ENCODE measurements around the gene NXNL1.
"Not testable (repeated sequence)": the region's sequence is repeated elsewhere in the genome, so short reads cannot be mapped to it uniquely, and the experiment has no call there.

Gene NXNL1

DNA sequence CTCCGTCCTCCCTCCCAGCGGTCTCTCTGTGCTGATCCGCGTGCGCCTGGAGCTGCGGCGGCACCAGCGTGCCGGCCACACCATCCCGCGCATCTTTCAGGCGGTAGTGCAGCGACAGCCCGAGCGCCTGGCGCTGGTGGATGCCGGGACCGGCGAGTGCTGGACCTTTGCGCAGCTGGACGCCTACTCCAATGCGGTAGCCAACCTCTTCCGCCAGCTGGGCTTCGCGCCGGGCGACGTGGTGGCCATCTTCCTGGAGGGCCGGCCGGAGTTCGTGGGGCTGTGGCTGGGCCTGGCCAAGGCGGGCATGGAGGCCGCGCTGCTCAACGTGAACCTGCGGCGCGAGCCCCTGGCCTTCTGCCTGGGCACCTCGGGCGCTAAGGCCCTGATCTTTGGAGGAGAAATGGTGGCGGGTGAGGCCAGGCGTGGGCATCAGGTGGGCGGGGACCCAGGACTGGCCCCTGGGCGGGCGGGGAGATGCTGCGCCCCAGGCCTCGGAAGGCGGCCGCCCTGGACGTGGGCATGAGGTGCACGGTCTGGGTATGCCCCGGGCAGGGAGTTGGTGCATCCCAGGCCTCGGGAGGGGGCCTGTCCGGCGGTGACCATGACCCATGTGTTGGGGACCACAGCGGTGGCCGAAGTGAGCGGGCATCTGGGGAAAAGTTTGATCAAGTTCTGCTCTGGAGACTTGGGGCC, 26.0 kb upstream of the NXNL1 start:
- DNase-seq (ENCODE audit: low read depth): no peak

DNA sequence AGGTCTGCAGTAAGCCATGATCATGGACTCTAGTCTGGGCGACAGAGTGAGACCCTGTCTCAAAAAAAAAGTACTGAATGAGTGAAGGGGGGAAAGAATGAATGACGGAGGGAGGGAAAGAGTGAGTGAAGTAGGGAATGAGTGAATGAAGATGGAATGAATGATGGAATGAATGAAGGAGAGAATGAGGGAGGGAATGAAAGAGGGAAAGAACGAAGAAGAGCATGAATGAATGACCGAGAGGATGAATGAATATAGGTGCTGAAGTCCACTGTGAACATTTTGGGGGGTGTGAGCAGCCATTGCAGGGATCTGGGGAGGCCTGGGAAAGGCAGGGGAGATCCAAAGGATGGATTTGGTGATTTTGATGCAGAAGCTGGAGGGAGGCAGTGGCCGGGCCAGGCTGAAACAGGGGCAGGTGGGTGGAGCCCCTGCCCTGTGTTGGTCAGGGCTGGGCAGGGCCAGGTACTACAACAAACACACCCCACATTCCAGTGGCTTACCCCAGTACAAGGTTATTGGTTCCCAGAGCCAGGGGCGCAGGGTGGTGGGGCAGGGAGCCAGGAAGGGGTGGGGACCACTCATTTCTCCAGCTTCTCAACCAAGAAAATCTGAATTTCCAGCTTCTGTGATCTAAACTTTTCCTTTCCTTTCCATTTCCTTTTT, 23.9 kb upstream of the NXNL1 start:
- DNase-seq (ENCODE audit: low read depth): no peak

DNA sequence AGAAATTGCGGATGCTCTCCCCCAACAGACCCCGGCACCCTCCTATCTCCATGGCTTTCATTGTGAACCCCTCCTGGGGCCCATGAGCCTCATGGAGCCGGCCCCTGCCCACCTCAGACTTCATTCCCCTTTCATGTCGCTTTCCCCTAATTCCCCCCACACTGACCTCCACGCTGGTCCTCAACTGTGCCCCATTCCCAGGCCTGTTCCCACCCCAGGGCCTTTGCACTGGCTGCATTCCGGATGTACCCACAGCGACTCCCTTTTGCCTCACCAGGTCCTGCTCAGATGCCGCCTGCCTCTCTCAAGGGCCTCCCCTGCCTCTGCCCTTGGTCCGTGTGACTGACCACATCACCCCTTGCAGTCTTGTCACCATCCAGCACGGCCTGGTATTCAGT, 22.9 kb upstream of the NXNL1 start:
- DNase-seq (ENCODE audit: low read depth): no peak

DNA sequence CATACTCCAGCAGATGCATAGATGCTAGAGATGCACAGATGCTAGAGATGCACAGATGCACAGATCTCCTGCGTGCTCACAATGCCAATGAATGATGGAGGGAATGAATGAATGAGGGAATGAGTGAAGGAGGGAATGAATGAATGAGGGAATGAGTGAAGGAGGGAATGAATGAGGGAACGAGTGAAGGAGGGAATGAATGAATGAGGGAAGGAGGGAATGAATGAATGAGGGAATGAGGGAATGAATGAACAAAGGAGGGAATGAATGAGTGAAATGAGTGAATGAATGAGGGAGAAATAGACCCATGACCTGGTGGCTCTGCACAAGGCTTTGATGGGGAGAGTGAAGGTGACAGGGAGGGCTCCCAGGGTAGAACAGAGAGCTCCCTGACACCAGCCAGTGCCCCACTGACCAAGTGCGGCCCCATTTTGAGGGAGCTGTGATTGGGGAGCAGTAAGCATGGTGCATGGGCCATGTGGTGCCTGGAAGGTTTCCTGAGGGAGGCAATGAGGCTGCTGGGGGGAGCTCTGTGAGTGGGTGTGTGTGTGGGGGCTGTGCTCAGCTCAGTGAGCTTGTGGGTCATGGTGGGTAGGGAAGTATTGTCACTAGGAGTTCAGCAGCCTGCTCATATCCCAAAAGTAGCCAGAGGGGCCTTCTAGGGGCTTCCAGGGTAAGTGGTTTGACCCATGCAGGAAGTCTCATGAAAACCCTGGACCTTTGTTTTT, 22.3 kb upstream of the NXNL1 start:
- no peak for DNase-seq (ENCODE audit: low read depth)

DNA sequence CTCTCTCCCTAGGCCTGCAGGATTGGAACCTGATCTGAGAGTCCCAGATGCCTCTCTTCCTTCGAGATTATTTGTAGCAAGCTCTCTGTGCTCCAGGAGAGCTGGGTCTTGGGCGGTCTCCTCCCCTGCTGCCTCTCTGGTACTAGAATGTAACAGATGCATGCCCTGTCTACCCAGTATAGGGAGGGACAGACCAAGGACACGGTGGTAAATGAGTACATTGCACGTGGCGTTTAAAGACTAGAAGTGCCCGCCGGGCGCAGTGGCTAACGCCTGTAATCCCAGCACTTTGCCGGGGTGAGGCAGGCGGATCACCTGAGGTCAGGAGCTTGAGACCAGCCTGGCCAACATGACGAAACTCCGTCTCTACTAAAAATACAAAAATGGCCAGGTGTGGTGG, 21.3 kb upstream of the NXNL1 start:
- DNase-seq (ENCODE audit: low read depth): no peak

DNA sequence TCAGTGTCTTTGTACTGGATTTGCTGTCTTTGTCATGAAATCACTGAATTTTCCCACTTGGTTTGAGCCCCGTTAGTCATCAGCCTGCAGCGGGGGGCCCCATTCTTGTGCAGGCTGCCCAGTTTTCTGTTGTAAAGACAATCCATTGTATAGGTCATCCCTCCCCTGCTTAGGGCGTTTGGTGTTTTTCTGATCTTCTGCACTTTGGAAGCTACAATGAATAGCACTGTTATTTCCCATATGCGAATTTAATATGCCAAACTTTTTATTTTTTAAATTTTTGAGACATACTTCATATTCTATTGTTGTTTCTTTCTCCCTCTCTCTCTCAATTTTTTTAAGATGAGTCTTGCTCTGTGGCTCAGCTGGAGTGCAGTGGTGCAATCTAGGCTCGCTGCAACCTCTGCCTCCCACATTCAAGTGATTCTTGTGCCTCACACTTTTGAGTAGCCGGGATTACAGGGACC, 18.6 kb upstream of the NXNL1 start:
- DNase-seq (ENCODE audit: low read depth): no peak

DNA sequence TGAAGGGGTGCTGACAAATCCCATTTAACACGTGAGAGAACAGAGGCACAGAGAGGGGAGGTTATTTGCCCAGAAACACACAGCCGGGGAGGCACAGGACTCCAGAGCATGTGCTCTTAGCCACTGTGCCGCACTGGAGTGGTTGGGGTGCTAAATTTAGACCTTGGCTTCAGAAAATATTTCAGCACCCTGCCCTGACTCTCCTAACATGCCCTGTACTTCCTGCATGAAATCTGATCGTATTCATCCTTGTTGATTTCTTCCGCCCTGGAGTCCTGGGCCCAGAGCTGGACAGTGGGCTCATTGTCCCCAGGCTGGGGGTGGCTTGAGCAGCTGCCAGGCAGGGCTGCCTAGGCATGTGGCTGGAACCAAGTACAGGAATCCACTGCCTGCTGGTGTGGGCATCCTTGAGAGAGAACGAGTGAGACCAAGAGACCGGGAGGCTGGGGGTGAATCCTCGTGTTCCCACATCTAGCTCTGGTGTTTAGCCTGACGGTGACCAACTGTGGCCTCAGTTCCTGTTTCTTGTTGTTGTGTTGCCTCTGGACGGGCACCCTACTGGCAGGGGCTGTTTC, 14.9 kb upstream of the NXNL1 start:
- no peak for DNase-seq (ENCODE audit: low read depth)

DNA sequence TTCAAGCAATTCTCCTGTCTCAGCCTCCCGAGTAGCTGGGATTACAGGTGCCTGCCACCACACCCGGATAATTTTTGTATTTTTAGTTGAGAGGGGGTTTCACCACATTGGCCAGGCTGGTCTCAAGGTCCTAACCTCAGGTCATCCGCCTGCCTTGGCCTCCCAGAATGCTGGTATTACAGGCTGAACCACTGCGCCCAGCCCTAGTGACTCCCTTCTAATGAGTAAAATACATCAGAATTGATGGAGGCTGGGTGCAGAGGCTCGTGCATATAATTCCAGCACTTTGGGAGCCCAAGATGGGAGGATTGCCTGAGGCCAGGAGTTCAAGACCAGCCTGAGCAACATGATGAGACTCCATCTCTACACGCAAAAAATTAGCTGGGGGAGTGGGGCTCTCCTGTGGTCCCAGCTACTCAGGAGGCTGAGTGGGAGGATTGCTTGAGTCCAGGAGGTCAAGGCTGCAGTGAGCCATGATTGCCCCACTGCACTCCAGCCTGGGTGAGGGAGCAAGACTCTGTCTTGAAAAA, 14.3 kb upstream of the NXNL1 start:
- DNase-seq (ENCODE audit: low read depth): not testable (repeated sequence)

DNA sequence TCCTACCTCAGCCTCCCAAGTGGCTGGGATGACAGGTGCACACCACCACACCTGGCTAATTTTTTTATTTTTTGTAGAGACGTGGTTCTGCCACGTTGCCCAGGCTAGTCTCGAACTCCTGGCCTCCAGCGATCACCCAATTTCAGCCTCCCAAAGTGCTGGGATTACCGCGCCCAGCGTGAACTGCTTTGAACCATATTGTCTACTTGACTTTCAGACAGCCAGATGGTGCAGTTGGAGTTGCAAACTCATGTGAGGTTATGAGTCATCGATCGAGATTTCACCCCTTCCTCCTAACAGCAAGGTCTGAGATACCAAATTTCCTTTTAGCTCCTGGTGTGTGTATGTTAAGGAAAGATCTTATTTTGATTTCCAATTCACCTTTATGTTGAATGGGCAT, 12.3 kb upstream of the NXNL1 start:
- DNase-seq (ENCODE audit: low read depth): no peak

DNA sequence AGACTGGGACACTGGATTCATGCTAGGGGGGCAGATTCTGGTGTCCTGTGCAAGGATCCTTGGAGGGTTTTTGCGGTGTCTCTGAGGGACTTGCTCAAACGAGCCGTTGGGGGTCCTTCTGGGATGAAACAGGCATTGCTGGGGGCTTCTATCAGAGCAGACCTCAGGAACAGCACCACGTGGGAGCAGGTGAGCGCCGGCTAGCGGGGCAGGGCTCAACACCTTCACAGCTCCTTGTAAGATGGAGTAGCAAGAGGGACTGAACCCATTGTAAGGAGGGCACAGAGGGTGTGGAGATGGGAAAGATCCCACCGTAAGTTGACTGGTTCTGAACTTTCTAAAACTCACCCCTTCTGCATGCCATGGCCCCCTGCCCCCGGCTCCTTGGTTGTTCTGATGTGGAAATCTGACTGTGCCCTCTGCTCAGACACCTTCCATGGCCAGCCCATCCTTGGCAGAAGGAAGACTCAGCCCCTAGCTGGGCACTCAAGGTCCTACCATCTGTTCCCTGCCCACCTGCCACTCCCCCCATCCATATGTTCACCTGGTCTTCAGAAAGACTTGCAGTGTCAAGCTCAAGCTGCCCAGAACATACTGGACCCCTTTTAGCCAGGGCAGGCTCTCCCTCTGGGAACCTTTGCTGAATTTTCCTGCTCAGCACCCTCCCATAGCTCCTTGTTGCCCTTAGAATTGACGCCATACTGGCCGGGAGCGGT, 10.8 kb upstream of the NXNL1 start:
- DNase-seq (ENCODE audit: low read depth): no peak

DNA sequence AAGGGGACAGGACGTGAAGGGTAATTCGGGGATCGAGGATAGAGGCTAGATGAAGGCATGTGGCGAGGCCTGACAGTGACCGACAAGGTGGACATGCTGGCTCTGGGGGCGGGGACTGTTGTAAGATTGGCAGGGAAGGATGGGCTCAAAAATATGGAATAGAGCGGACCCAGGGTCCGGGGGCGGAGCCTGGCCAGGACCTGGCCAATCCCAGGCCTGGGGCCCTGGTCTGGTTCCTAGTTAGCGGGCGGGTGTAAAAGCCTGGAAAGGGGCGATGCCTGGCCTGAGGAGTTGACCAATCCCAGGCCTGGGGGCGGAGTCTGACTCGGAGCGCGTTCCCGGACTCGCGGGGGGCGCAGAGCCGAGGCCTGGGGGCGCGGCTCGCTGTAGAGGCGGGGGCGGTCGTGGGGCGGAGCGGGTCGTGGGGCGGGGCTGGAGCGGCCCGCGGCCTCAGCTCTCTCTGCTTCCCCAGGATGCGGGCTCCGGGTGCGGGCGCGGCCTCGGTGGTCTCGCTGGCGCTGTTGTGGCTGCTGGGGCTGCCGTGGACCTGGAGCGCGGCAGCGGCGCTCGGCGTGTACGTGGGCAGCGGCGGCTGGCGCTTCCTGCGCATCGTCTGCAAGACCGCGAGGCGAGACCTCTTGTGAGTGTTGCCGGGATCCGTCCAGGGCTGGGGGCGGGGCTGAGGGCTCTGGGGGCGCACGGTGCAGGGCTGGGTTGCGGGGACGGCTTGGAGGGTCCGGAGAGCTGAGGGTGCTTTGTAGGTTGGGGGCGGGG, 9.5 kb upstream of the NXNL1 start, which contains the start of gene SLC27A1:
SLC27A1 (plus strand) TSS at position 457 of the 774 bp plus-strand sequence; CDS start at position 474, 17 bp downstream.
- peak; percentile 81 for DNase-seq (ENCODE audit: low read depth)

DNA sequence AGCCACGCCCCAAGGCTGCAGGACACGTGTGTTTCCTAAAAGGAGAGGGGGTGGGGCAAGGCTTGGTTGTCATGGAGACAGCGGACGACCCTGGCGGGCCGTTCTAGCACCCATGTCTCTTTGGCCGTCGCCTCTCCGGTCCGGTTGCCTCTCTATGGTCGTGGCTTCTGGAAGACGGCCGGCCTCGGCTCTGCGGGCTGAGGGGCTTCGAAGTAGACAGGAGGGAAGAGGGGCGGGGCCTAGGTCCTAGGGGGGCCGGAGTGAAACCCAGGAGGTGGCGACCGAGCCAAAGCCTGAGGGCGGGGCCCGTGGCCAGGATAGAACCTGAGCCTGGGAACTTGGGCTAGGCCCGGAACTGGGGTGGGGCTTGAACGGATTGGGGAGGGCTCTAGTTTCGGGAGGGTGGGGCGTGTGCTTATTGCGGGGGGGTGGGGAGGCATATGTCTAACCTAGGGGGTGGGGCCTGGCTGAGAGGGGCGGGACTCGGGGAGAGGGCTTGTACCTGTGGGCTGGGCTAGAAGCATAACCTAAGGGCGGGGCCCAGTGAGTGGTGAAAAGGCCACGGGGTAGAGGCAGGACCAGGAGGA, 8.8 kb upstream of the NXNL1 start:
- peak; percentile 85 for DNase-seq (ENCODE audit: low read depth)

DNA sequence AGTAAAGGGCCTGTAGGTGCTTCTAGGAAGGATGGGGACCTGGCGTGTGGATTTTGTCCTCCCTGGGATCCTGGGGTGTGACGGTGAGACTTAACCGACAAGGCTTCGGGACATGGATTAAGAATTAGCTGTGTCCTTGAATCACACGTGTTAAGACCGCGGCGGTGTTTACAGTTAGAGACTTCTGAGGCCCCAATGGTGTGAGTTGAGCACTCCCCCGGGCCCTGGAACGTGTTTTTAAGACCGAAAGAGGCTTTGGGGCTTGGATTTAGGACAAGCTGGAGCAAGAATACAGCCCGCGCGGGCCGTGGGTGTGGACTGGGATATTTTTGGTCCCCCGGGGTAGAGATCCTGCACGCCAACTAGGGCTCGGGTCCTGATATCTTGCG, 8.4 kb upstream of the NXNL1 start:
- DNase-seq (ENCODE audit: low read depth): no peak

DNA sequence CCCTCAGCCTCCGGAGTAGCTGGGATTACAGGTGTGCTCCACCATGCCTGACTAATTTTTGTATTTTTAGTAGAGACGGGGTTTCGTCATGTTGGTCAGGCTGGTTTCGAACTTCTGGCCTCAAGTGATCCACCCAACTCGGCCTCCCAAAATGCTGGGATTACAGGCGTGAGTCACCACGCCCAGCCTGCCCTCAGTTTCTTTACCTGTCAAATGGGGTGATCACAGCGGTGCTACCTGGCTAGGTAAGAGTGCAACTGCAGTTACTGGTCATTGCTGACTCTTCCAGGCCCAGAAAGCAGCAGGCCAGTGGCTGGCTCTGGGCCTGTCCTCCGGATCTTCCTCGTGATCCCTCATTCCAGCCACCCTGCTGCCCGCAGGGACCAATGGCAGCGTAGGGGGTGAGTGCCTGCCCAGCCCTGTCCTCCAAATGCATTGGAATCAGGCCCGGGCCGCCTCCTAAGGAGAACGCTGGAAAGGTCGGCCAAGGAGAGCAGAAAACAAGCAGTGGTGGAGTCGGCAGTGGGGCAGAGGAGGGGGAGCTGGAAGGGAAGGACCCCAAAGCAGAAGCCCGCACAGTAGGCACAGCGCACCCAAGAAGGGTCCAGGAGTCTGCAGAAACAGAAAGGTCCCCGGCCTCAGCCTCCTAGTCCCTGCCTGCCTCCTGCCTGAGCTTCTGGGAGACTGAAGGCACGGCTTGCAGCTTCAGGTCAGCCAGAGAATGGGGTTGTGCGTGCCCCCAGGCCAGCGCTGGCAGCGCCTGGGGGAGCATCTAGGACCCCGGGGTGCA, 7.8 kb upstream of the NXNL1 start:
- no peak for DNase-seq (ENCODE audit: low read depth)

DNA sequence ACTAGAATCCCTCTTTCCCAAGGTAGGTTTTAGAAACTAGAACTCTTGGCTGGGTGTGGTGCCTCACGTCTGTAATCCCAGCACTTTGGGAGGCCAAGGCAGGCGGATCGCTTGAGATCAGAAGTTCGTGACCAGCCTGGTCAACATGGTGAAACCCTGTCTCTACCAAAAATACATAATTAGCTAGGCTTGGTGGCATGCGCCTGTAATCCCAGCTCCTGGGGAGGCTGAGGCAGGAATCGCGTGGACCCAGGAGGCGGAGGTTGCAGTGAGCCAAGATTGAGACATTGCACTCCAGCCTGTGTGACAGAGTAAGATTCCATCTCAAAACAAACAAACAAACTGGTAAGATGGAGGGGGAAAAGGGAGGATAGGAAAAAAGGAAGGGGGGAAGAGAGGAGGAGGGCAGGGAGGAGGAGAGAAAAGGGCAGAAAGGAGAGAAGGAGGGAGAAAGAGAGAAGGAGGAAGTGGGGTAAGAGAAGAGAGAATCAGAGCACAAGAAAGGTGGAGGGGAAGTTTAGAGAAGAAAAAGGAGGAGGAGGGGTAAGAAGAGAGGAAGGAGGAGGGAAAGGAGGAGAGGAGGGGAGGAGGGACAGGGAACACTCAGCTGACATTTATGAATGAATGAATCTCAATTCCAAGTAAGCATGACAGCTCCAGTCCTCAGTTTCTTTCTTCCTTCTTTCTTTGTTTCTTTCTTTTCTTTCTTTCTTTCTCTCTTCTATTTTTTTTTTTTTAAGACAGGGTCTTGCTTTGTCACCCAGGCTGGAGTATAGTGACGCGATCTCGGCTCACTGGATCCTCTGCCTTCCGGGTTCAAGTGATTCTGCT, 7.0 kb upstream of the NXNL1 start:
- DNase-seq (ENCODE audit: low read depth): no peak

DNA sequence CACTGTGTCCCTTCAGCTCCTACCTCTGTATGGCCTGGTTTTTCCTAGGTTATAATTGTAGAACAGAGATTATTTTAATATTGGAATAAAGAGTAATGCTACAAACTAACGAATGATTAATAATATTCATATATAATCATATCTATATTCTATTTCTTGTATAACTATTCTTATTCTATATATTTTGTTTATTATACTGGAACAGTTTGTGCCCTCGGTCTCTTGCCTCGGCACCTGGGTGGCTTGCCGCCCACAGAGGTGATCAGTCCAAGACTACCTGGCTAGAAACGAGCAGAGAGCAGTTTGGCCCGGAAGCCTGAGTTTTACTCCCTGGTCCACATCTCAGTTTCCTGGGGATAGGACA, 5.7 kb upstream of the NXNL1 start:
- DNase-seq (ENCODE audit: low read depth): no peak

DNA sequence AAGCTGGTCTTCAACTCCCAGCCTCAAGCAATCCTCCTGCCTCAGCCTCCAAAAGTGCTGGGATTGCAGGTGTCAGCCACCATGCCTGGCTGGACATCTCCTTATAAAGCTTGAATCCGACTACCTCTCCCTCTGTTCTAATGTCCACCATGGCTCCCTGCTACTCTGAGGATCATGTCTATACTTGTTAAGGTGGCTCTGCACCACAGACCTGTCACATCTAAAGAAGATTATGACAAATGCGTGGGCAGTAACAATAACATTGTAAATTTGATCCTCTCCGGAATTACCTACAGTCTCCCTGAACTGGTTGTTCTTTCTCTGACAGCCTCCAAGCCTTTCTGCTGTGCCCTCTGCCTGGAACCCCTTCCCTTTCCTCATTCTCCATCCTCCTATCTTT, 1.8 kb downstream of the NXNL1 start:
- DNase-seq (ENCODE audit: low read depth): no peak

DNA sequence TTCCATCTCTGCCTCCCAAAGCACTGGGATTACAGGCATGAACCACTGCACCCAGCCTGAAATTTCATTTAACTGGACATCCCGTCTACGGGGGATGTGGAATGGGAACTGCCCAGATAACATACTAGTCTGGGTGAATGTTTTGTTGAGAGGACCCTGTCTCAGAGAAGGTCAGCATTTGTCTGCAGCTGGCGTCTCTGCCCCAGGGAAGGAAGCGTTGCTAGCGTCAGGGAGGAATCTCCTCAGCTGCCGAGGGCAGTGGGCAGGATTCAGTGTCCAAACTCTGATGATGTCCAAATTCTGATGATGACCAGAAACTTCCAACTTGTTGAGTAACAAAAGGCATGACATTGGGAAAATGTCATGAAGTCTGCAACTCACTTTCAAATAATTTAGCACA, 3.1 kb downstream of the NXNL1 start:
- no peak for DNase-seq (ENCODE audit: low read depth)

DNA sequence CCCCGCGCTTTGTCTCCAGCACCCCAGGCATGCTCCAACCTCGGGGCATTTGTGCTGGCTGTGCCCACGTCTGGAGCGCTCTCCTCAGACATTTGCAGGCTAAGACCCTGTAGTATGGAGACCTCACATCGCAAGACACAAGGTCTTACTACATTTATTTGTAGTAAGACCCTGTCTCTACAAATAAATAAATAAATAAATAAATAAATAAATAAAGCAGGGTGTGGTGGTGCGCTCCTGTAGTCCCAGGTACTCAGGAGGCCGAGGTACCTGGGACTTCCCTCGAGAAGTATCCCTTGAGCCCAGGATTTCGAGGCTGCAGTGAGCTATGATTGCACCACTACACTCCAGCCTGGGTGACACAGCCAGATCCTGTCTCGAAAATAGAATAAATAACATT, 4.6 kb downstream of the NXNL1 start:
- no peak for DNase-seq (ENCODE audit: low read depth)

All from activated gamma-delta T cell treated with anti-CD3 and anti-CD28 coated beads, Interleukin-2, amount 50 U/mL, for 16 hours (primary cell).